CD4-positive, alpha-beta T cell (primary cell): ENCODE data around the gene ANKLE1. TPM values are rescaled to one million over a fixed set of nuclear protein-coding genes. Genes with fewer than 3 reads are reported as not detected.
A peak's percentile ranks its signal among the peaks of the same experiment; 100 is the strongest.

Experiments used
- ATAC-seq: fragments of 200-7000 bp; cut with Tn5 transposase; one replicate; pipeline ENCODE4 v1.10.0; 2022; ENCODE audit warnings: mild to moderate bottlenecking; ENCODE audit not compliant: poor library complexity
- CTCF ChIA-PET: fragments of 350-600 bp; sonication (Branson Sonifier 250); formaldehyde crosslinking; loops from one replicate; lab custom pipeline; 2021; ENCODE audit warnings: antibody characterized with exemption, inconsistent platforms; lab: Charles Lee
- POLR2A ChIA-PET: fragments of 350-600 bp; sonication (Branson Sonifier 250); formaldehyde crosslinking; loops from one replicate; lab custom pipeline; 2021; ENCODE audit warnings: antibody characterized with exemption, inconsistent platforms; lab: Charles Lee
- DNase-seq, 14 experiments: peaks; one replicate each; pipeline ENCODE4 v3.0.0-alpha.2; 2013 to 2020; ENCODE audit warnings: mixed read lengths in 2 of 14
- H3K27ac ChIP-seq, 2 donors: one replicate each; pipeline versions ENCODE4 v1.5.1 to v1.7.0; 2013; ENCODE audit warnings: low read length in 2 of 2, low read depth in 1 of 2, mild to moderate bottlenecking in 1 of 2
- H3K27me3 ChIP-seq, 2 experiments: 1 replicate in 1 of 2; 2 replicates in 1 of 2; pipeline versions ENCODE4 v1.6.1 to v1.7.0; 2013; ENCODE audit warnings: low read length in 2 of 2, control low read depth in 1 of 2, mild to moderate bottlenecking in 1 of 2, moderate library complexity in 1 of 2; ENCODE audit not compliant: insufficient read depth in 2 of 2, control insufficient read depth in 1 of 2
- H3K36me3 ChIP-seq: one replicate; pipeline ENCODE4 v1.6.1; 2013; ENCODE audit warnings: low read length, control low read depth; ENCODE audit not compliant: insufficient read depth
- H3K4me1 ChIP-seq: one replicate; pipeline ENCODE4 v1.6.1; 2013; ENCODE audit warnings: low read length, control low read depth; ENCODE audit not compliant: insufficient read depth
- H3K4me3 ChIP-seq: one replicate; pipeline ENCODE4 v1.5.1; 2013; ENCODE audit warnings: mild to moderate bottlenecking, low read length, moderate library complexity
- H3K9me3 ChIP-seq, 2 experiments: 1 replicate in 1 of 2; 2 replicates in 1 of 2; pipeline versions ENCODE4 v1.6.1 to v1.7.0; 2013; ENCODE audit warnings: low read length in 2 of 2, mild to moderate bottlenecking in 2 of 2, control low read depth in 1 of 2, moderate library complexity in 1 of 2; ENCODE audit not compliant: control insufficient read depth in 1 of 2, insufficient read depth in 1 of 2
- H3K27ac Mint-ChIP-seq: one replicate; pipeline ENCODE4 v1.8.0; 2020; ENCODE audit warnings: mixed read lengths
- H3K27me3 Mint-ChIP-seq: one replicate; pipeline ENCODE4 v1.8.0; 2021; ENCODE audit warnings: mixed read lengths
- H3K36me3 Mint-ChIP-seq: one replicate; pipeline ENCODE4 v1.8.0; 2021; ENCODE audit warnings: low read depth, mixed read lengths
- H3K4me1 Mint-ChIP-seq: one replicate; pipeline ENCODE4 v1.8.0; 2021; ENCODE audit warnings: low read depth, mixed read lengths
- H3K4me3 Mint-ChIP-seq: one replicate; pipeline ENCODE4 v1.8.0; 2020; ENCODE audit warnings: mild to moderate bottlenecking, mixed read lengths
- H3K9me3 Mint-ChIP-seq: one replicate; pipeline ENCODE4 v1.8.0; 2020; ENCODE audit warnings: mixed read lengths
- CTCF ChIP-seq: fragments of 200-600 bp; IDR thresholded peaks from one replicate; pipeline ENCODE4 v1.8.0; 2022; ENCODE audit warnings: antibody characterized with exemption, mild to moderate bottlenecking
- intact Hi-C, 2 experiments: fragments of 100-400 bp; cut with DNase I in 1 of 2; cut with micrococcal nuclease in 1 of 2; formaldehyde crosslinking; loops; one replicate each; pipeline versions ENCODE4 v1.15.1 to v1.9.0; 2023 to 2025; cut with DNase I, micrococcal nuclease
- total RNA-seq, 174 experiments: library from RNA in 2 of 174; stranded (reverse) in 2 of 174; gene quantifications; one replicate each; pipeline ENCODE4 v1.2.3 and lab custom pipeline; 2021 to 2026

The ANKLE1 gene
- total RNA-seq, 2 experiments from 2014 or later: 0.85 to 1.9 TPM

GRCh38 chr19:17240826-17241399 is 40.8 kb upstream of the ANKLE1 start:
- no peaks in the 10 kb centered on the region for H3K9me3 Mint-ChIP-seq
- no peaks in the 10 kb centered on the region for H3K27me3 Mint-ChIP-seq
- peak overlapping the region; percentile 39 for H3K4me3 Mint-ChIP-seq
- H3K27ac Mint-ChIP-seq: no peak overlapping the region
- H3K4me1 Mint-ChIP-seq: no peaks in the 10 kb centered on the region
- intact Hi-C loops: no loop called here
- no peaks in the 10 kb centered on the region for H3K36me3 ChIP-seq
- POLR2A ChIA-PET: interaction anchor here (0.7 kb wide), 1 partner anchor 125 kb away, joined by 3 read pairs; no protein-coding TSS in a partner anchor
- H3K36me3 Mint-ChIP-seq: no peaks in the 10 kb centered on the region
- H3K9me3 ChIP-seq: no peaks in the 10 kb centered on the region
- H3K4me3 ChIP-seq: no peak overlapping the region
- no peak for ATAC-seq
- peaks cover 13% of the 10 kb centered on the region for H3K4me1 ChIP-seq
- no peak for DNase-seq
- no peaks in the 10 kb centered on the region for H3K27me3 ChIP-seq
- CTCF ChIA-PET: no interaction called here
- H3K27ac ChIP-seq: no peak overlapping the region
- TF ChIP-seq CTCF: no peak

- Mint-ChIP-seq H3K4me1 (no peaks in the 10 kb centered on the region), H3K9me3 (no peaks in the 10 kb centered on the region), H3K27me3 (peaks cover 5% of the 10 kb centered on the region), H3K36me3 (no peaks in the 10 kb centered on the region), H3K4me3 (peak overlapping the region; percentile 68), H3K27ac (no peak overlapping the region)
- Histone ChIP-seq H3K4me1 (peaks cover 17% of the 10 kb centered on the region), H3K27me3 (no peaks in the 10 kb centered on the region), H3K27ac (no peak overlapping the region), H3K9me3 (no peaks in the 10 kb centered on the region), H3K4me3 (no peak overlapping the region), H3K36me3 (no peaks in the 10 kb centered on the region)
- ATAC-seq: no peak
- ChIA-PET POLR2A (interaction anchor here (1.0 to 1.9 kb wide), 3 partner anchors 16 to 24 kb away, joined by 3 to 7 read pairs (median 5); partner anchors contain the start of genes BABAM1 and OCEL1), CTCF (no interaction called here)
- no peak for TF ChIP-seq CTCF
- intact Hi-C loops: no loop called here
- no peak for DNase-seq
These were observed 39.1 kb upstream of the ANKLE1 start for GRCh38 chr19:17242431-17243208.

GRCh38 chr19:17243211-17243829 is 38.4 kb upstream of the ANKLE1 start:
- Mint-ChIP-seq H3K4me1 (no peaks in the 10 kb centered on the region), H3K27ac (no peak overlapping the region), H3K36me3 (no peaks in the 10 kb centered on the region), H3K9me3 (no peaks in the 10 kb centered on the region), H3K27me3 (peaks cover 5% of the 10 kb centered on the region), H3K4me3 (peak overlapping the region; percentile 74)
- no peak for TF ChIP-seq CTCF
- ChIA-PET CTCF (no interaction called here), POLR2A (interaction anchor here (1.0 to 1.9 kb wide), 4 partner anchors 17 to 38 kb away, joined by 3 to 7 read pairs (median 4); partner anchors contain the start of genes BABAM1 and OCEL1)
- no peak for ATAC-seq
- DNase-seq: no peak
- Histone ChIP-seq H3K36me3 (no peaks in the 10 kb centered on the region), H3K27me3 (no peaks in the 10 kb centered on the region), H3K4me1 (peaks cover 17% of the 10 kb centered on the region), H3K4me3 (no peak overlapping the region), H3K27ac (no peak overlapping the region), H3K9me3 (no peaks in the 10 kb centered on the region)
- intact Hi-C loops: no loop called here
